GM18502 (cell line): ENCODE data around the gene OPCML.
A peak's percentile ranks its signal among the peaks of the same experiment; 100 is the strongest.

Experiments used
- ATAC-seq: cut with Tn5 transposase; IDR thresholded peaks from one replicate; pipeline ENCODE4 v1.9.1; 2021; ENCODE audit warnings: mild to moderate bottlenecking; ENCODE audit not compliant: unreplicated experiment, poor library complexity

Gene OPCML

DNA sequence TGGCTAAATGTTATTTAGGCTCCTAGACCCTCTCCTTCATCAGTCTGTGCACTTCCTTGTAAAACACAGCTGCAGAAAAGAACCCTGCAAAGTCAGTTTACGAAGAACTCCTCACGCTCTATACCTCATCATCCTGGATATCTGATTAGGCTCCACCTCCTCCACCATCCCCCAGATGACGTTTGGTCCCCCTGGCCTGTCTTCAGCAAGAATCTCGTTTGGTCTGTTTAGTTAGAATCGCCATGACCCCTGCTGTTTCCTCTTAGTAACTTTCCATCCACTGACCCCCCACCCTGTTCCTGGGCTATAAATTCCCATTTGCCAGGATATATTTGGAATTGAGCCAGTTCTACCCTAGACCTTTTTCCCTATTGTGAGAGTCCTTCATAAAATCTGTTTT, 214.1 kb downstream of the OPCML start:
- ATAC-seq: no peak

DNA sequence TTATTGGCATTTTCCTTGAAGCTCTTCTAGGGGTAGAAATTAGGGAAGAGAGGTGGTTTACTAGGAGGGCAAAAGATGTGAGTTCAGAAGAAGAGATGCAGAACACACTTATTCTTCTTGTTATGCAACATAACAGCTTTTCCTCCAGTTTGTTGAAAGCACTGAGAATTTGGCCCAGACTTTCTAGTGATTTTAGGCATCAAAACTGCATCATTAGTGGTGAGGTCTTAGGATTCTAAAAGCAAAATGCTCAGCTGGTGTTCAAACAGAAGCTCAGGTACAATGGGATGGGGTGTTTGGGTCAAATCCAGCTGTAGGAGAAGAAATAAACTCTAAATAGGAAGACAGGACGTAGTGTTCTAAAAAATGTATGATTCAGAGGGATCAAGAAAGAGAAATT, 221.1 kb downstream of the OPCML start:
- no peak for ATAC-seq

DNA sequence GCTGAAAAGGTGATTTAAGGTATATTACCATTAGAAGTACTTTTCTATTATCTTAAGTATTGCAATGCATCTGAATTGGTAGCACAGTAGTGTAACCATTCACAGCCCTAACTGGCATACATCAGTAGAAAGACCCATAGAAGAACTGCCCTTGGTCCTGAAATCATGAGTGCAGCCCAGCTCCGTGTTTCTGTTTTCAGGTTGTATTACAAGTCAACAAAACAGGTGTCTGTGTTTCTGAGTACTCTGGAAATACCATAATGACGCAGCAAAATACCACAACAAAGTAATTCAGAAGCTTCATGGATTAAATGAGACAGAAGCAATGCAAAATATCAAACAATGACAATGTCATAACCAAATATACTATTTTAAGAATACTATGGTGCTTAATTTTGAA, 226.3 kb downstream of the OPCML start:
- ATAC-seq: no peak

DNA sequence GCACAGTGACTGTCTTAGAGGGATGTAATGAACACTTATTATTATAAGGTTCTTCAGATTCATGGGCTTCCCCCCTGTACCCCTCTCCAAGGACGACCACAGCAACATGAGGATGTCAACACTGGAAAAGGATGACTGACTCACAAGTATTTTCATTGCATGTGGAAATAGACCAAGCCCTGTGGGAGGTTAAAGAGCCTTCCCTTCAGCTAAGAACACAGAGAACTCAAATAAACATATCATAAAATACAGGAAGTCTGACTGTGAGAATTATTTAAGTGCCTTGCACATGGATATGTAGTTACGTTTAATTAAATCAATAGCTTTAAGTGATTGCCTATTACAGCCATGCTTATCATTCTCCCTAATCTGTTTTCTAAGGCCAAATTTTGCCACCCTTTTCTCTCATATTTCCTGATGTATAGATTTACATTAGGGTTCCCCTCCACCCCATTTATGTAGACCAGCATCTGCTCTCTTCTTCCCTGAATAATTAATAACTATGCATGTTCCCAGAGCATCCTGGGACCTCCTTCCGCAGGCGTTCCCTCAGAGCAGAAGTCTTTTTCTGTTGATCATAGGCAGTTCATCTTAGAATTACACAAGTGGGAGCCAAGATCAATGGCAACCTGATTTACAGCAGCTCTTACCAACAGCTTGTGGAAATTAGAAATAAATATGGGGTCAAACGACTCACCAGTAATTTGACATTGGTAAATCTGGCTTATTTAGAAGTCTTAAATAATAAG, 226.9 kb downstream of the OPCML start:
- no peak for ATAC-seq

DNA sequence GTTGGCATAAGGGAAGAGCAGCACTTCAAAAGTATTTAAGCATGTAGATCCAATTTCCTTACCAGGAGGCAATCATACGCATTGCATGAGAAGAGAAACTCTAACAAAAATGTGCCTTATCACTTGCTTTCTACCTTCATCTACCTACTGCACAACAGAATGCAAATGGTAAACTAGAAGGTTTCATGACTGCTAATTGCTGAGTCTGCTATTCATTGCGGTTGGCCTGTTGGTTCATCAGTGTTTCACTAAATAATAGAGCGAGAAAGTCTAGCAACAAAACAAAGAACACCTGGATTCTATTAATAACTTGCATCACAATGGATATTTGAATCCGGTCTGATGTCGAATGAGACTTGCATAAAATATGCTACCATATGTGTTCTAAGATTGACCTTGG, 229.0 kb downstream of the OPCML start:
- ATAC-seq: no peak

DNA sequence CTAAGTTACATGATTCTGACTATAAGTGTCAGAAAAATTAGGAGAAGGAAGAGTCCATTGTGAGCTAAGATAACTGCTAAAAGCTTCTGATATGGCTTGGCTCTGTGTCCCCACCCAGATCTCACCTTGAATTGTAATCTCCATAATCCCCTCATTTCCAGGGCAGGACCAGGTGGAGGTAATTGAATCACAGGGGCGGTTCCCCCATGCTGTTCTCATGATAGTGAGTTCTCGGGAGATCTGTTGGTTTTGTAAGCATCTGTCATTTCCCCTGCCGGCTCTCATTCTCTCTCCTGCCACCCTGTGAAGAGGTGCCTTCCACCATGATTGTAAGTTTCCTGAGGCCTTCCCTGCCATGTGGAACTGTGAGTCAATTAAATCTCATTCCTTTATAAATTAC, 230.2 kb downstream of the OPCML start:
- no peak for ATAC-seq

DNA sequence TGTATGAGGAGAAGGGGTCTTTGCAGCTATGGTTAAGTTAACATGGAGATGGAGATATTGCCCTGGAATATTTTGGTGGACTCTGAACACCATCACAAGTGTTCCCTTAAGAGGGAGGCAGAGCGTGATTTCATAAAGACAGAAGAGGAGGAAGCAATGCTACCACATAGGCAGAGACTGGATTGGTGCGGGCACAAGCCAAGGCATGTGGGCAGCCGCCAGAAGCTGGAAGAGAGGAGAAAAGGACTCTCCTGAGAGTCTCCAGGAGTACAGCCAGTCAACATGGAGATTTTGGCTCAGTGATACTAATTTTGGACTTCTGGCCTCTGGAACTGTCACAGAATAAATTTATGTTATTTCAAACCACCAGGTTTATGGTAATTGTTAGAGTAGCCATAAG, 231.6 kb downstream of the OPCML start:
- ATAC-seq: no peak

DNA sequence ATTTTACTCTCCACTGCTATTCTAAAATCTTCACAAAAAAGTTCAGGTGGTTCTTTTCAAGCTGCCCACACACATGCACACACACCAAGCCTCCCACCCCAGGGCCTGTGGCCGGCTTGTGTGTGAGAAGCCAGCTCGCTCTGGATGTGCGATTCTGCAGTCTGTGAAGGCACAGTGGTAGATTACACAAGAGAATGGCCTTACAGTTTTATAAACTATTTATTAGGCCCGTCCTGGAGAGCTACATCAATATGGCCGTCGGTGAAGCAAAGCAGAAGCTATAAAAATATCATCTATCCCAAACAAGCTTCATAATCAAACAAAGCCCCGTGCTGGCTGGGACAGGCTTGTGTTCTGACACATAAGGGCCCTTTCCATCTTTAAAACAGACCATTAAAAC, 240.5 kb downstream of the OPCML start:
- ATAC-seq: no peak

DNA sequence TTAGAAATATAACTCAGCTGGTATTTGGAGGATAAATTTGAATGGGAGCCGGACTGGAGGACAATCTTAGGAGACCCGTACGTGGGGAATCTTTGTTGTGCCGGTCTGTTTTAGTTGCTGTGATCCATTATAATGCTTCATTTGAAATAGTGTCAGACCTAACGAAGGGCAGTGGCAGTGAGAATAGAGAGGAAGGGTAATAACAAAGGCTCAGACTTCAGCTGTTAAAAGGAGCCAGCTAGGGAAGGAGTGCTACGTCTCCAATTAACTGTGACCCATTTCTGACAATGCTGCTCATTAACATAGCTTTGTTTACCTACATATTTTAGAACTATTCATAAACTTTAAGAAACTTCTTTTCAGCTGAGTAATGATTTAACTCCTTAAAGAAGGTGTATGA, 246.9 kb downstream of the OPCML start:
- ATAC-seq: no peak

DNA sequence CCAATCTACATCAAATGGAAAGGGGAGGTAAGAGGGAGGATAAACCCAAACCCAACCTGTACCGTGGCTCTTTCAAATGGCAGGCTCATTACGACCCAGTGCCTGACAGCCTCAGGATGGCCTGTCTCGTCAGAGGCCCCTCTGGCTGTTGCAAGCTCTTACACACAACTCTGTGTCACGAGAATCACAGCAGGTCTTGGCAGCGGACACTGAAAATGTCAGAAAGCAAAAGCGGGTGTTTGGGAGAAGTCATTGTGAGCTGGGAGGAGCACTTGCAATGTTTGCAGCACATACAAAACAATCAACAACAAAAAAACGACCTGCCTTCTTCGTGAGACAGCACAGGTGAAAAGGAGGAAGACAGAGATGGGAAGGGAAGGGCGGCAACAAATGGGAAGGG, 248.1 kb downstream of the OPCML start:
- ATAC-seq: no peak

DNA sequence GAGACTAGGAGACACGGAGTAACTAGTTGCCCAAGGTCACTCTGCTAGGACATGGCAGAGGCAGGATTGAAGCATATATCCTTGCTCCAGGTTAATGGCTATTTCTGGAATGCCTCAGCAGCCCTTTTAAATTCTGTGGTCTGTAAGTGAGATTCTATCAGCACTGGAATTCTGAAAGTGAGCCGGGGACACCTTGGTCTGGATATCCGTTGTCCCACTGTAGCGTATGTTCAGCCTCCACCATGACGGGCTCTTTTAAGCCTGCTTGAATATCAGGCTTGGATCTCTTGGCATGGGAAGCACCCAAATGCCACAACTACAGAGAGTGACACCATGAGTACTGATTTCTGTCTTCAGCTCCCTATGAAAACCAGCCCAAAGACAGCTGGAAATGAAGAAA, 254.4 kb downstream of the OPCML start:
- no peak for ATAC-seq

DNA sequence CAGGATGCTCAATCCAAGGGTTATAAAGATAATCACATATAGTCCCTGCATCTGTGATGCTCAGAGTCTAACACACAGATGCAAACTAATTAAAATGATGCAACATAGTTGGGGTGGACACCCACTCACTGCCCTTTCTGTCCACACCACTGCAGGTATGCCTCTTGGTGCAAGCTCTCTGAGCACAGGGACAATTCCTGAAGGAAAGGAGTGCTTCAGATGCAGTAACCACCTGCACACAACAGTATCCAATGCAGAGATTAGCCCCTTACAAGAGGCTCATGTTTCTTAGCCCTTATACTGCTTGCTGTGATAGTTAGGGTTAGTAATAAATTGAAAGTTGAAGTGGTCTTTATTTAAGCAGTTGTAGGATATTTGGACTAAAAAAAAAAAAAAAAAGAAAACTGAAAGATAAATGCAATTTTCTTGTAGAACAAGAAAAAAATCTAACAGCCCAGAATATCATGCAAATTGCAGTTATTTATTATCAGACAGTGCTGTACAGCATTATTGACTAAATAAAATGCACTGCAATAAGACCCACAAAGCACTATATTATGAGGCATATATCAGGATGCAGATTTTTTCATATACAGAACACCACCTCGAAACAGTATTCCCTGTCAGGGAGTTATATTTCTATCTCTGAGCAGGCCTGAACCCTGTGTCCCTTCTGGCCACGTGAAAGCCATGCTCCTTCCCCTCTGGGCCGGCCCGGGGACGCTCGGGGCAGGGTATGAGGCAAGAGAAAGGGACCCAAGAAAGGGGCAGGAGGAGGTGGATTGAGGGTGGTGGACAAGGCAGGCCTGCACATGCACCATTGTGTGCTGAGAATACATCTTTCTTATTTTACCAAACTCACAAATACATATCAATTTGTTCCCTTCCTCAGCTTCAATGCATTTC, 260.2 kb downstream of the OPCML start:
- no peak for ATAC-seq

DNA sequence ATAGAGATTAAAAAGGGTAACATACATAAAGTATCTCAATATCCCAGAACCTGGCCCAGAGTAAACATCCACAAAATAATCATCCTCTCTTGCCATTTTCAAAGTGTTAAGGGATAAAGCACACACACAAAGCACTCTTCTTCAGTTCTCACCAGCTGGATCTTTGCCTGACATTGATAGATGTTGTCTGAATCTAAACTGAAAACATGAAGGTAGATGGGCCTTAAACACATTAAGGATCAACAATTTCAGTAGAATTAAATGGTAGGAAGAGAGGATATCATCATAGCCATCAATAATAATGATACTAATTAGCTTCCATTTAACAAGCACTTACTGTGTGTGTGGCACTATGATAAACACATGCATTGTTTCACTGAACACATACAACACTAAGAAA, 261.1 kb downstream of the OPCML start:
- ATAC-seq: no peak

DNA sequence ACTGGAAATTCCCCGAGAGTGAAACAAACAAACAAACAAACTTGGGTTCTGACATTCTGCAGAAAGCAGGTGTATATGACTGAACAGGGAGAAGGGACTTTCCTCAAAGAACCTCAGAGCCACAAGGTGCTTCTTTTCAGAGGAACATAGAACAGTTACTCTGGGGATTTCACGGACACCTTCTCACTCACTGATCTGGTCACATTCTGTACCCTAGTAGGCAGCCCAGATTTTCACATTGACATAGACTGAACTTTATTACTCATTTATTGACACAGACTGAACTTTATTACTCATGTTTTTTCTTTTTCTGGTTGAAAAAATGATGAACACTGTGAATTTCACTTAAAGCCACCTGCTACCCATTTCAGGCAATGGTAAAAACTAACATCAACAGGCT, 263.0 kb downstream of the OPCML start:
- peak; percentile 98 for ATAC-seq

DNA sequence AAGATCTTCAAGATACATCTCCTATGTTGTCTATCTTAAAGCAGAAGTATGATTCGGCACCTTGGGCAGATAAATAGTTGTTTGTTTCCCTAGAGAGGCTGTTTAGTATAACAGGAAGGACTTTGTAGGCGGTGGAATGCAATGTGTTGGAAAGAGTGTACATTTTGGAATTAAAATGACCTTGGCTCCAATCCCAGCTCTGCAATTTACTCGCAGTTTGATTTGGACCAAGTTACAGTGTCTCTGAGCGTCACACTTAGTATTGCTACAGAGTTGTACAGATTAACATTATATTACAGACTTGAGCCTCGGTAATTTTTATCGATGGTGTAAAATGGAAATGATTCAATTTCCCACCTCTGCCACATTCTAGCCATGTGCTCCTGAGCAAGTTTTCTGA, 265.3 kb downstream of the OPCML start:
- ATAC-seq: no peak

DNA sequence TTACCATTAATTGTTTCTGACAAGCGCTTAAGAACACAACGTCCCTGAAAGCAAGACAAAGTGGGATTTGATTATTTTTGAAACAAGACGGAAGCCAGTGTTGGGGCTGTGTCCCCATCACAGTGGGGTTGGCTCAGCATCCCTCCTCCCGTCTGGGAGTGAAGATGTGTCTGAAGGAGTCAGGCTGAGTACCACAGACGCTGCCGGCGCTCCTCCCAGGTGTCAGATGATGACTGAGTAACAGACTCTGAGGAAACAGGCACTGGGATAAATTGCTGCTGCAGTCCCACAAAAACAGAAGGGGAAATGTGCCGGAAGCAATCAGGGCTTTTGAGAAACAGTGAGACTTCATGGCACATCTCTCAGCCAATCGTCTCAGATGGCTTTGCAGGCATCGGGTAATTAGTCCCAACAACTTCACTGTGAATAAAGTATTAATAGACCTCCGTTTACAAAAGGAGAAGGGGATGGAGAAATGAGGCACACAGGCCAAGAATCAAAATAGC, 266.7 kb downstream of the OPCML start:
- ATAC-seq: no peak

DNA sequence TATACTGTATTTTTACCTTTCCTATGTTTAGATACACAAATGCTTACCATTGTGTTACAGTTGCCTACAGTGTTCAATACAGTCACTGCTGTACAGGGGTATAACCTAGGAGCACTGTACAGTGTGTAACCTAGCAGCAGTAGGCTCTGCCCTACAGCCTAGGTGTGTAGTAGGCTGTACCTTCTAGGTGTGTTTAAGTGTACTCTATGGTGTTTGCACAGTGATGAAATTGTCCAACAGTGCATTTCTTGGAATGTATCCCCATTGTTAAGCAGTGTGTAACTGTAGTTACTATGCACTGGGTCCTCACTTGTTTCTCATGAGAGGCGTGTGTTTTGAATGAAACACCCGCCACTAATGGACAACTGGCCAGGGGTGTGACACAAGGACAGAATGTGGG, 269.0 kb downstream of the OPCML start:
- ATAC-seq: no peak

DNA sequence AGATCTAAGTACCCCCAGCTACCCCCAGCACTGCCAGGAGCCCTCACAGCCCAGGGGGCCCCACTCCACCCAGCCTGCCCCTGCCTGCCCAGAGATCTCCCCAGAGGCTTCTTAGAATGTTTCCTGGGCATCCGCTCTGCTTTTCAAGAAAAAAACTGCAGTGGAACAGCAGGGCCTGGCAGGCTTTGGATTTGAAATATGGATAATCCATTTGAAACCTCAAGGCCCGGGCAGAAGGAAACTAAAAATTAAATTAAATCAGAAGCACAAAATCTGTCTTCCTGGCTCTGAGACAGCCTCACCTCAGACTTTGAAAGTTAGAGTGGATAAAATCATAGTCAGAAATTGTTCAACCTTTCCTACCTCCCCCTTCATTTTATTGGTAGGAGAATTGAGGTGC, 273.6 kb downstream of the OPCML start:
- no peak for ATAC-seq

DNA sequence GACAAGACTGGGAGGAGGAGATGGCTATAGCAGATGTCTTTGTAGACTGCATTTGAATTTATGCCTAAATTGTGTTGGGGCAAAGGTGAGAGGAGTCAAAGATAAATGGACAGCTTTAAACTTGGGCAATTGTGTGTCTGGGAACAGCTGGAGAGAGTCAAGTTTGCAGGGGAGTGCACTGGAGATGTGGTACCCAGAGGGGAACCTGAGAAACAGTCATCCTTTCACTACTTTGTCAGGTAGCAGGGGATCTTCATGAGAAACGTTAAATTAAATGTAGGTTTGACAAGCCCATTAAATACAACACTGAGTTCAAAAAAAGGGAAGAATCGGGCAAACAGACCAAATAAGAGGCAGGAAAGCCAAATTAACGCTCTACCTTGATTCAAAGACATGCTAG, 277.7 kb downstream of the OPCML start:
- no peak for ATAC-seq

DNA sequence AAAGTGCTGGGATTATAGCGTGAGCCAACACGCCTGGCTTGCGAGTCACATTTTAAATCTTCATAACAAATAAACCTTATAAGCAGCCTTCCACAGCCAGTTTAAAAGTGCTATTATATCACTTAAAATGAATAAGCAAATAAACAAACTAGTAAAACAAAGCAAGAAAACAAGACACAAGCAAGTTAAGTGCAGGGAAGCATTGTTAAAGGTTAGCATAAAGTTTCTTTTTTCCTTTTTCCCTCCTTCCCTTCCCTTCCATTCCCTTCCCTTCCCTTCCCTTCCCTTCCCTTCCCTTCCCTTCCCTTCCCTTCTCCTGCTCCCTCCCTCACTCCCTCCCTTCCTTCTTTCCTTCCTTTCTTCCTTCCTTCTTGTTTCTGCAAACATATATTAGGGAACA, 278.7 kb downstream of the OPCML start:
- ATAC-seq: no peak

DNA sequence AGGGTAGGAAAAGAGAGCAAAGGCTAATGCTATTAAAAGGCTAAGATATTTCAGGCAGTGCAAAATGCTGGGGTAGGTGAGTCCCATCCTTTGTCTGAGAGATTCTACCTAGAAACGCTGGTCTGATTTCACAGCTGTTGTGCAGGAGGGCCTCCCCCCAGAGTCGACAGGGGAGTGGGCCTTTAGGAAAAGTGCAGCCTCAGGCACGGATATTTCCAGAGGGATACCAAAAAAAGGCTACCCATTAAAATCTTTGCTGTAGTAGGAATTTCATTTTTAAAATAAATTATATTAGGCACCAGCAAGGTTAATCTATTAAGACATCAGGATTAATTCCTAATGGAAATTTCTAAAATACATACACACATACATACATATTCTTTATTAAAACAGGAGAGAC, 280.5 kb downstream of the OPCML start:
- ATAC-seq: no peak

DNA sequence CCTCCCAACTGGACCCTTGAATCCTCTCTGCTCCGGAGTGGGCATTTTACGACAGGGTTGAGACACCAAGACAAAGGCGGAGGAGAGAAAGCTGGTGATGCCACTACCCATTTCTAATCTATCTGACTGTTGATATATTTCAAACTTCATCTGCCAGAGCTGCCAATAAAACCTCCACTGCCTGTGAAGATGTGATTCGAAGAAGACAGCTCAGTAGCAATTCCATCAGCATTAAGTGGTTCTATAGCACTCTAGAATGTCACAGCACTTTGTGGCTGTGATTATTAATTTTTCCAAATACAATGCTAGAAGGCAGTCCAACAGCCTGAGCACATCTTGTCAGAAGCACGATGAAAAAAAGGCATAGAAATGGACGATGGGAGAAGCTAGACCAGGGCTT, 282.8 kb downstream of the OPCML start:
- ATAC-seq: no peak
